HG03108 (cell line): ENCODE results near the gene SLC25A6.
A peak's percentile ranks its signal among the peaks of the same experiment; 100 is the strongest.
"Not testable (repeated sequence)": the region's sequence is repeated elsewhere in the genome, so short reads cannot be mapped to it uniquely, and the experiment has no call there.

Experiments
- ATAC-seq: cut with Tn5 transposase; IDR thresholded peaks from one replicate; pipeline ENCODE4 v1.9.1; 2021; ENCODE audit warnings: moderate library complexity; ENCODE audit not compliant: unreplicated experiment

The SLC25A6 gene

GRCh38 chrX:1416327-1416784 lies 24.4 kb upstream of the SLC25A6 start:
- ATAC-seq = no peak

GRCh38 chrX:1412551-1413161 lies 20.7 kb upstream of the SLC25A6 start:
- ATAC-seq = no peak

- ATAC-seq = no peak
Observed at GRCh38 chrX:1411326-1411725, 19.4 kb upstream of the SLC25A6 start.

- no peak for ATAC-seq
Observed at GRCh38 chrX:1407035-1407434, 15.1 kb upstream of the SLC25A6 start.

- ATAC-seq = not testable (repeated sequence)
Observed at GRCh38 chrX:1405769-1406168, 13.9 kb upstream of the SLC25A6 start.

- ATAC-seq = not testable (repeated sequence)
Observed at GRCh38 chrX:1403867-1404266, 12.0 kb upstream of the SLC25A6 start.

- ATAC-seq = no peak
Observed at GRCh38 chrX:1403228-1403627, 11.3 kb upstream of the SLC25A6 start.

GRCh38 chrX:1401611-1402430 lies 9.9 kb upstream of the SLC25A6 start:
- no peak for ATAC-seq

GRCh38 chrX:1400742-1401471 lies 9.0 kb upstream of the SLC25A6 start:
- ATAC-seq = no peak

GRCh38 chrX:1400049-1400448 lies 8.1 kb upstream of the SLC25A6 start:
- no peak for ATAC-seq

GRCh38 chrX:1398431-1399340 lies 6.8 kb upstream of the SLC25A6 start:
- ATAC-seq = no peak

- no peak for ATAC-seq
Observed at GRCh38 chrX:1397441-1398270, 5.7 kb upstream of the SLC25A6 start.

GRCh38 chrX:1397001-1397400 lies 5.1 kb upstream of the SLC25A6 start:
- ATAC-seq = no peak

GRCh38 chrX:1395646-1396216 lies 3.8 kb upstream of the SLC25A6 start:
- no peak for ATAC-seq

- ATAC-seq = no peak
Observed at GRCh38 chrX:1394731-1395501, 3.0 kb upstream of the SLC25A6 start.

- ATAC-seq = no peak
Observed at GRCh38 chrX:1393871-1394615, 2.1 kb upstream of the SLC25A6 start.

GRCh38 chrX:1392376-1393068 lies 609 bp upstream of the SLC25A6 start:
- peak; percentile 7 for ATAC-seq

GRCh38 chrX:1391370-1391706 lies 575 bp downstream of the SLC25A6 start:
- no peak for ATAC-seq
